ENCODE data around the gene PKIG. TPM values are rescaled to one million over a fixed set of nuclear protein-coding genes. Genes with fewer than 3 reads are reported as not detected.

The PKIG gene
- total RNA-seq, 1 experiment from 2014 or later: 27.0 TPM

- Histone ChIP-seq H3K18ac (ENCODE audit: insufficient read length, low read depth, low read length) (no peak overlapping the region), H2BK15ac (ENCODE audit: low read depth, low read length) (no peak overlapping the region), H4K5ac (ENCODE audit: insufficient read length, low read depth, low read length) (no peak overlapping the region), H2BK20ac (ENCODE audit: low read depth, low read length, poor library complexity, severe bottlenecking) (no peak overlapping the region), H3K27me3 (ENCODE audit: insufficient read depth, low read length) (no peaks in the 10 kb centered on the region), H2BK5ac (ENCODE audit: insufficient read length, low read length) (no peak overlapping the region), H3K4me2 (ENCODE audit: insufficient read depth, insufficient read length, low read length) (no peak overlapping the region), H3K9ac (ENCODE audit: extremely low read depth, insufficient read length, low read length) (no peak overlapping the region), H3T11ph (ENCODE audit: low read length) (no peak overlapping the region), H3K79me1 (ENCODE audit: insufficient read depth, low read depth, low read length, poor library complexity, severe bottlenecking) (no peaks in the 10 kb centered on the region), H3K14ac (ENCODE audit: insufficient read depth, low read length) (no peak overlapping the region), H2BK12ac (ENCODE audit: insufficient read length, low read depth, low read length) (no peak overlapping the region), H4K91ac (ENCODE audit: insufficient read length, low read depth, low read length) (no peak overlapping the region), H3K79me2 (ENCODE audit: insufficient read depth, low read length) (no peaks in the 10 kb centered on the region), H4K20me1 (ENCODE audit: control insufficient read depth, insufficient read depth, insufficient read length) (no peaks in the 10 kb centered on the region), H4K8ac (replicated peaks; ENCODE audit: insufficient read length, low read depth, low read length) (no peak overlapping the region), H3K27ac (ENCODE audit: insufficient read length, low read depth, low read length) (no peak overlapping the region), H3K9me3 (ENCODE audit: control insufficient read depth, low read depth, low read length) (no peaks in the 10 kb centered on the region), H3K23me2 (ENCODE audit: insufficient read length, low read depth, low read length, poor library complexity, severe bottlenecking) (no peaks in the 10 kb centered on the region), H3K4ac (ENCODE audit: low read depth, low read length) (no peak overlapping the region), H3K56ac (ENCODE audit: insufficient read length, low read depth, low read length) (no peak overlapping the region), H2BK120ac (ENCODE audit: low read depth, low read length, poor library complexity, severe bottlenecking) (no peak overlapping the region), H3K23ac (ENCODE audit: insufficient read length, low read depth, low read length) (no peak overlapping the region), H2AFZ (ENCODE audit: low read length) (no peak overlapping the region), H3K4me1 (ENCODE audit: insufficient read depth, low read length) (peaks cover 4% of the 10 kb centered on the region; the same call in 1 of the 2 replicates), H2AK5ac (ENCODE audit: insufficient read length, low read length) (no peak overlapping the region)
- Mint-ChIP-seq H3K9me3 (no peaks in the 10 kb centered on the region), H3K27me3 (ENCODE audit: low read depth) (no peaks in the 10 kb centered on the region), H3K4me3 (no peak overlapping the region), H3K27ac (no peak overlapping the region), H3K4me1 (peaks cover 25 to 41% of the 10 kb centered on the region in 2 experiments), H3K36me3 (ENCODE audit: insufficient read depth in 1 of 3, low read depth in 3 of 3) (peaks cover 0 to 7% (median 4%) of the 10 kb centered on the region in 3 experiments; a peak in 3 of 7 replicates)
- no CpG with 5 or more reads among the region's 3 CpGs for WGBS (ENCODE audit: extremely low coverage, insufficient read length, low lambda C conversion rate)
- TF ChIP-seq CTCF (conservative IDR thresholded peaks at IDR 0.05): no peak
- no peak for DNase-seq
Measured at GRCh38 chr20:44592366-44592765, 10.0 kb downstream of the PKIG start.
